ENCODE data around the gene EIPR1.
A peak's percentile ranks its signal among the peaks of the same experiment; 100 is the strongest.

Gene EIPR1

DNA sequence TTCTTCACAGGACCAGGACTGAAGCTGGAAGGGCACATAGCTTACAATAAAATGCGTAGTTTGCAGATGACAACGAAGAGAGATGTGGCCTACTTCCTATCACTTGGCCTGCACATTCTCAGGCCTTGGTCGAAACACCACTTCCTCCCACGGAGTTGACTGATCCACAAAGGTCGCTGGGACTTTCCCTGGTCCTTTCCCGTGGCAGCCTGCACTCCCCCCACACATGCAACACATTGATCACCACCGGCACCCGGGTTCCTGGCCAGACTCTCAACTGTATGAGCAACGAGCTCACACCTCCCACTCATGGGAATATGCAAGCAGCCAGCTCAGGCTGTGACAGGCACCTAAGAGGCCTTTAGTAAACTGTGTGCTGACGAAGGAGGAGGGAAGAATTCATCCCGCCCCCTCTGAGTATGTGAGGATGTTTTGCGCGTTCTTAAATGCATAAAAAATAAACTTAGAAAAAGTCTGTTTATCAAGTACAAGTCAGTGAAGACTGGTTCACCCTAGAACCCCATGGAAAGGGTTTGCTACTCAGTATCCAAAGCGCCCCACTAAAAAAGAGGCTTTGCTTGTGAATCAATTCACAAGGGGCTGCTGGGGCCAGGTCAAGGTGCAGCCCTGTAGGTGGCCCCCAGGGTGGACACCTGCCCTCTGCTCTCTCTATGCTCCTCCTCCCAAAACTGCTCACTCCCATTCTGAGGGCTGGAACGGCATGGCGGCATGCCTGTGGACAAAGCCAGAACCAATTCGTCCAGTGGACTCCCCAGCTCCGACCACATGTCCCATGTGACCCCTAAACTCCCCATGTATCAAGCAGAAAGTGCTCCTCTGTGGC, 154.3 kb downstream of the EIPR1 start:
- DNase-seq (ENCODE audit: extremely low read depth in 1 of 2, low read depth in 1 of 2): peak; percentile 21 to 24

DNA sequence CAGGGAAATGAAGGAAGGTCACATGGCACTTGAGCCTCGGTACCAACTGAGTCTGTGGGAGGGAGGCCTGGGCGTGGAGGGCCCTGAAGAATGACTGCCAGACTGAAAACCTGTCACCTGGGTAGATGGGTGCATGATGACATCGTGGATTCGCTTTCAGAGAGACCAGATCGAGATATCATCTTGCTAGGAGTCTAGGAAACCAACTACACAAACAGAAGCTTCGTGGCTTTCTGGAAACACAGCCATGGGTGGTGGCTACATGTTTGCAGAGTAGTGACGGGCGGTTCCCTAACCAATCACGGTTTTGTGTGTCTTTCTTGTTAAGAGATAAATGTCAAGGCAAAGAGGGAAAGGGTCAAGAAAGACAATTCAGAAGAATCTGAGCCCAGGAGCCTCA, 155.0 kb downstream of the EIPR1 start:
- DNase-seq (ENCODE audit: extremely low read depth in 1 of 2, low read depth in 1 of 2): no peak

DNA sequence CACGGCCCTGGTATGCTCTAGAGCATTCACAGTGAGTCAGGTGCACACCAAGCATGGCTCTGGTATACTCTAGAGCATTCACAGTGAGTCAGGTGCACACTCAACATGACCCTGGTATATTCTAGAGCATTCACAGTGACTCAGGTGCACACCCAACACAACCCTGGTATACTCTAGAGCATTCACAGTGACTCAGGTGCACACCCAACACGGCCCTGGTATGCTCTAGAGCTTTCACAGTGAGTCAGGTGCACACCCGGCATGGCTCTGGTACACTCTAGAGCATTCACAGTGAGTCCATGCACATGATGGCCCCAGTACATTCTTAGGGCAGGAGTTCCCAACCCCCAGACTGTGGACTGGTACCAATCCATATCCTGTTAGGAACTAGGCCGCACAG, 158.1 kb downstream of the EIPR1 start:
- no peak for DNase-seq (ENCODE audit: extremely low read depth in 1 of 2, low read depth in 1 of 2)

DNA sequence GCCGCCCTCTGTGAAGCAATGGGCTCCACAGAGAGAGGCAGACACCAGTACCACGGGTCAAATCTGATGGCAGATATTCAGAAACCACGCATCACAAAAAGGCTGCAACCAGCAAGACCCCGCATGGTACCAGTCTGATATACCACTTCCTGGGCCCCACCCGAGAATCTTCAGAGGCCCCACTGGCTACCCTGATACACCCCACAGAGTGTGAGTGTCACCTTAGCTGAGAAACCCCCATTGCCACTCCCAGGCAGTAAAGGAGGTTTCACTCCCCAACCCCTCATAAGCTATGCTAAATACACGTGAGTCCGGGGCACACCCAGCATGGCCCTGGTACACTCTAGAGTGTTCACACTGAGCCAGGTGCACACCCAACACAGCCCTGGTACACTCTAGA, 160.0 kb downstream of the EIPR1 start:
- no peak for DNase-seq (ENCODE audit: extremely low read depth in 1 of 2, low read depth in 1 of 2)

DNA sequence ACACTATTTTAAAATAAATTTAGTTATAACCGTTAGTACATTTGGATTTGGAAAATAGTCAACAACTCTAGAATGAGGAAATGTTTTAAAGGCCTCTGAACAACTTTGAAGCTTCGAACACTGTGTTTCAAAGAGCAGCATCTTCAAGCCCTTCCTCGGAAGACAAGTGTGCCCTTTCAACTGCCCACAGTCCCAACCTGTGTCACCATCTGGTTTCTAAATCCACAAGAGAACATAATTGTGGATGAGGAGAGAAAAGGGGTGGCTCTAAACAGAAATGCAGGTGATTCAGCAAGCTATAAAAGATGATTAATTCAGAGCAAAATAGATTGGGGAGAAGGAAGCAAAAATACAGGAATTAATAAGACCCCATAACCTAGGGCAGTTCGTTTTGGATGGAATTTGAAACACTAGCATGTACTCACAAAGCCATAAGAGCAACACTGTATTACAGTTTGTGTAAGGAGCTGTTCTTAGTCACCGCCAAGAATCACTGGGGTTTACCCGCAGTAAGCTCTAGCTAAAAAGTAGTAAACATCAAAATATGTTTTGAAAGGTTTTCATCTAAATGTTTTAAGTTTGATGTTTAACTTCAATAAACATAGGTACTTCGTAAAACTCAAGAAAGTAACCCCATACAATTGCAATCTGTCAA, 160.7 kb downstream of the EIPR1 start:
- DNase-seq (ENCODE audit: extremely low read depth in 1 of 2, low read depth in 1 of 2): no peak

DNA sequence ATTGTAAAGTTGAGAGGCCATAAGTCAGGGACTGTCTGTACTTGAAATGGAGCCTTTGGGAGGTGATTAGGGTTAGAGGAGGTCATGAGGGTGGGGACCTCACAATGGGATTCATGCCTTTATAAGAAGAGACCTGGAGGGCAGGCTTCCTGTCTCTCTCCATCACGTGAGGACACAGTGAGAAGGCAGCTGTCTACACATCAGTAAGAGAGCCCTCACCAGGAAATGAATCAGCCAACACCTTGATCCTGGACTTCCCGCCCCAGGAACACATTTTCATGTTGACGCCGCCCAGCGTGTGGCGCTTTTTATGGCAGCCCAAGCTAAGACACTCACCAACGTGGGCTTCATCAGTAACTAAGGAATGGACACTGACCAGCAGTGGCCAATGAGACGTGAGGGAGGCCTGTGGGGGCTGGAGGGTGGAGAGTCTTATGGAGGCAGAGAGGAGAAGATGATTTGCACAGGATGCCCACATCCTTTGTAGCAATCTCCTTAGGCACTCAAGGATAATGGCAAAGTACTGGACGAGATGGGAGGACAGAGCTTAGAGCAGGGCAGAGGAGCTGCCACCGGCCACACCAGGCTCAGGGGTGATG, 162.7 kb downstream of the EIPR1 start:
- DNase-seq (ENCODE audit: extremely low read depth in 1 of 2, low read depth in 1 of 2): no peak

DNA sequence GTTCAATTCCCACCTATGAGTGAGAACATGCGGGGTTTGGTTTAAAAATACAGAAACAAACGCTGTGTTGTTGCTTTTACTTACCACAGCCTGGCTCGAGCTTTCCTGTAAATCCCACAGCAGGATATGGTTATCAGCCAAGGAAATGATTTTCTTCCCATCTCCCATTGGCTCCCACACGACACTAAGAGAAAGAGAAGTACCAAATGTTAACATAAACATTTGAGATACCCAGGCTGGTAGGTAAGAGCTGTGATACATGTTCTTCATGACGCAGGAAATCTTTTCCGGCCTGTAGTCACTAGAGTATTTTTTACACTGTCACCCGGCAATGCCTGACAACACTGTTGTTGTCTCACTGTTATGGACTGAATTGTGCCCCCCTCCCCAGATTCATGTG, 163.6 kb downstream of the EIPR1 start:
- no peak for DNase-seq (ENCODE audit: extremely low read depth in 1 of 2, low read depth in 1 of 2)

DNA sequence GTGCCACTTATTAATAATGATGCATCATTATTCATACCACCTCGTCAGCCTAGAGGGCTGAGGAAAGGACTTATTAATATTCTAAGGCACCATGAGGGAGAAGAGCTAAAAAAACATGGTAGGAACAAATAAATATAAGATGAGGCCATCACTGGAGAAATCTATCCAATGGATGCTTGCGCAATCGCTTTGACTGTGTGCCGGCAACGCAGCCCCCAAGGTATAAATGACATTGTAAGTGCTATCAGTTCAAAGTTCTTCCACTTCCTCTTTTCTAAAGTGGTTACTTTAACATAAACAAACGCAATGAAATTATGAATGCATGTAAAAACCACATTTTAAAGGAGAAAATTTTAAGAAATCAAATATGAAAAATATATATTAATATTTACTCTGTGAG, 164.6 kb downstream of the EIPR1 start:
- no peak for DNase-seq (ENCODE audit: extremely low read depth in 1 of 2, low read depth in 1 of 2)

DNA sequence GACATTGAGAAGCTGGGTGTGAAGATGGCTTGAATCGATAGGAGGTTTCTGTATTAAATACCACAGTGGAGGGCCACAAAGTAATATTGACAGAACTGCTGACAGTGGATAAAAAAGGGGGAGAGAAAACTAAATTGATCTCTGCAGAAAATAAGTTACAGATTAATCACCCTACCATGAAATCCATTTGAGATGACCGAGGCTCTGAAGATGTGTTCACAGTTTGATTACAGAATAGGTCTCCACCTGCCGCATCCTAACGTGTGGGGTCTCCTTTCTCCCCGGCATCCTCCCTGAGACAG, 165.6 kb downstream of the EIPR1 start:
- no peak for DNase-seq (ENCODE audit: extremely low read depth in 1 of 2, low read depth in 1 of 2)

DNA sequence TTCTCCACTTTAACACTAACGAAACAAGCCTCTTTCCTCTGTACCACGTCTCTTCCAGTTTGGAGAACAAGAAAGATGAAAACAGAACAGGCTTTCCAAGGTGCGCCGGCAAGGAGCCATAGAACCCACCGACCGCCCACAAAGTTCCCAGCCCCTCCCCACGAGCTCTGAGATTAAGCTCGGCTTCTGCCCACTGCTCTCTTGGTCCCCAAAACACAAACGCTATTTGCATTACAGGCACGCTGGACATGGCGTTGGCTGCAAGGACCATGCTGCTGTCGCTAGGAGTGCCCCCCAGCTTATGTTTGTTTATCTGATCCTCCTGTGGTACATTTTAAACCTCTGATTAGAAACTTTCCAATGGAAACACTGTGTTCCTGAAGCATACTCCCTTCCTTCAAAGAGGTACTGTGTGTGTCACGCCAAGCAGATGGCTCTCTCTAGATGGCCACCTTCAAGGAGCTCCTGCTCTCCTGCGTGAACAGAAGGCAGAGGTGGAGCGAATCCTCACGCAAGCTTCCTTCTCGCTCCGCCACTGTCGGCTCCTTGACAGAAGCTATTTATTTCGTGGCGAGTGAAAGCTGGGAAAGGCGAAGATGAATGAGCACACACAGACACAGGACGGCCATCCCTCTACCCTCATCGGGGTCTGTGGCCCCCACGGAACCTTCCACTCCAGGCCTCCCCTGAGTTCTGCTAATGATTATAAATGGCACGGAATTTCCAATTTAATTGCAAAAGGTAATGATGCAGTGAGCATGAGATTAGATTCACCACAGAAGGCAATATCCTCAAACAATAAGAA, 166.2 kb downstream of the EIPR1 start:
- DNase-seq (ENCODE audit: extremely low read depth in 1 of 2, low read depth in 1 of 2): no peak

DNA sequence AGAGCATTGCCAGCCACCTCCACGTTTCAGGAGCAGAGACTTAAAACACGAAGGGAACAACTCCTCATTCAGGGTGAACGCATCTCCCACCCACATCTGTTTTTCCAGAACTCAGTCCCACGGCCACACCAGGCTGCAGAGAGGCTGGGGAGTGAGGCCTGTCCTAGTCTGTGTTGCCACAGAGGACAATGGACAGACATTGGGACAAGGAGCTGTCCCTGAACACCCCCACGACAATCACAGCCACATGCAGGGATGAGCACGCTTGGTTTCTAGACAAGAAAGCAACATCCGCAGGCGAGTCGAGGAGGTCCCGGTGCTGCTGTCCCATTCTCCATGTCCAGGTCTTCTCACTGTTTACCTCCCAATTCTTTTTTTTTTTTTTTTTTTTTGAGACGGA, 167.4 kb downstream of the EIPR1 start:
- DNase-seq (ENCODE audit: extremely low read depth in 1 of 2, low read depth in 1 of 2): no peak

DNA sequence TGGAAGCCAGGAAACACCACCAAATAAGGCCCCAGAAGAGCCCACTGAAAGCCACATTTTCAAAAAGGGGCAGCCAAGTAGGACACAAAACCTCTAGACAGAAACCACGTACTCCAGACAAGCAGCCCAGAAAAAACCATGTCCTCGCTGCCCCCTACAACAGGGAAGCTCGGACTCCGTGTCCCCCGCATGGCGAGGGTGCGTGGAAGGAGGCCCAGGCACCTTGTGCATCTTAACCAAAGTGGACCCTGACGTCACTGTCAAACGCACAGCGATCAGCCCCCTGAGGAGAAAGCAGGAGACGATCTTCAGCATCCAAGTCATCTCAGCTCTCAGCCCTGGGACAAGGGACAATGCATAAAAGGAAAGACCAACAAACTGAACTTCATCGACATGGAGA, 168.4 kb downstream of the EIPR1 start:
- no peak for DNase-seq (ENCODE audit: extremely low read depth in 1 of 2, low read depth in 1 of 2)

DNA sequence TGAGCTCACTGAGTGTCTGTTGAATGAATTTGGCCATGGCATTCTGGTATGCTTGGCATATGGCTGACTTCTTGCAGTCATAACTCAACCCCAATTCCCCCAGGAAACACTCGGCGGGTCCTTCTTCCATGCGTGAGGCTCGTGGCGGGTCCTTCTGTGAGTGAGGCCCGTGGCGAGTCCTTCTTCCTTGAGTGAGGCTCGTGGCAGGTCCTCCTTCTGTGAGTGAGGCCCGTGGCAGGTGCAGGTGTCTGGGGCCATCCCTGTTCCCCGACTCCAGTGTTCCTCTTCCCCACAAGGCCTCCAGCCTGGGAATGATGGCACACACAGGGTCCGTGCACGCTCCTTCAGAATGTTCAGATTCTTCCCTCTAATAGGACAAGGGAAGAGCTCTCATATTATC, 169.0 kb downstream of the EIPR1 start:
- DNase-seq (ENCODE audit: extremely low read depth in 1 of 2, low read depth in 1 of 2): no peak

DNA sequence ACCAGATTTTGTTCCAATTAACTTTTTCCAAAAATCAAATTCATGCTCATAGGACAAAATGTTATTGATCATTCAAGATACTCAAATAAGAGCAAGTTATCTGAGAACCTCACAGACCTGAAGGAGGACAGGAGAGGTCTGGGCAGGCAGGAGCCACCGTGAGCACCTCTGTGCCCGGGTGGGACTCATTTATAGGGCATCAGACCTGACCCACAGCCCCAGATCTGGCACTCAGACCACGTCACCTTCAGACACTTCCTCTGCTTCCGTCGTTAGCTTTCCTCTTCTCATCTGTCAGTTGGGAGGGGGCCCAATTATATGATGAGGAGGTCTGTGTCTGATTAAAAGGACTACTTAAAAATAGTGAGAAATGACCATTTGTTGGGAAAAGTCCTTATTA, 169.4 kb downstream of the EIPR1 start:
- DNase-seq (ENCODE audit: extremely low read depth in 1 of 2, low read depth in 1 of 2): no peak

DNA sequence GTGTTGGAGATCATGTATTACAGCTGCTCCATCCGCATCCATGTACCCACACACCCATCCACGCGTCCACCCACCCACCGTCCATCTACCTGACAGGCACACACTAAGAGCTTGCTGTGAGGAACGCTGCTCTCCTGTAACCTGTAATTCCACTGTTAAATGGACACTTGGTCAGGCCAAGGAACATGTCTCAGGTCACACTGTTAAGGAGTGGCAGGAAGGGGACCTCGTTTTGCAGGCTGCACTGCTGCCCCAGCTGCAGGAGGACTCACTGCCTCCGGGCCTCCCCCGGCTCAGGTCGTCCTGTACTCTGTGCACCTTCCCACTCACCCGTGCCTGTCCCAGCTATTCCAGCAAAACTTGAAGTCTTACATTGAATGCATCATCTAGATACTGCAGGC, 170.5 kb downstream of the EIPR1 start:
- DNase-seq (ENCODE audit: extremely low read depth in 1 of 2, low read depth in 1 of 2): no peak

DNA sequence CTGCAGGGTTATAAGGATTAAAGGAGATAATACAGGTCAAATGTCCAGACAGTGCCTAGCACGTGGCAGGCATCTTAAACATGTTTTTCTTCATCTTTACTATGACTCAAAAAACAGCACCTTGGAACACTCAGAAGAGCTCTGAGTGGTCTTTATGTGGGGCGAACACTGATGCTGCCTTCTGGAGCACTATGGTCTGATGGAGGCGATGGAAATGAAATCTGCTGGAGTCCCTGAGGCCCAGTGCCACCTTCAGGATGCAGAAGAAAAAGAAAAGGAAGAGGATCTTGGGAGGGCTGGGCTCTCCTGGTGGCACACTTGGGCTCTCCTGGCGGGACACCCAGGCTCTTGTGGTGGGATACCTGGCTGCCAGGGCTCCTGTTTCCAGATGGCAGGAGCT, 171.8 kb downstream of the EIPR1 start:
- DNase-seq (ENCODE audit: extremely low read depth in 1 of 2, low read depth in 1 of 2): no peak

DNA sequence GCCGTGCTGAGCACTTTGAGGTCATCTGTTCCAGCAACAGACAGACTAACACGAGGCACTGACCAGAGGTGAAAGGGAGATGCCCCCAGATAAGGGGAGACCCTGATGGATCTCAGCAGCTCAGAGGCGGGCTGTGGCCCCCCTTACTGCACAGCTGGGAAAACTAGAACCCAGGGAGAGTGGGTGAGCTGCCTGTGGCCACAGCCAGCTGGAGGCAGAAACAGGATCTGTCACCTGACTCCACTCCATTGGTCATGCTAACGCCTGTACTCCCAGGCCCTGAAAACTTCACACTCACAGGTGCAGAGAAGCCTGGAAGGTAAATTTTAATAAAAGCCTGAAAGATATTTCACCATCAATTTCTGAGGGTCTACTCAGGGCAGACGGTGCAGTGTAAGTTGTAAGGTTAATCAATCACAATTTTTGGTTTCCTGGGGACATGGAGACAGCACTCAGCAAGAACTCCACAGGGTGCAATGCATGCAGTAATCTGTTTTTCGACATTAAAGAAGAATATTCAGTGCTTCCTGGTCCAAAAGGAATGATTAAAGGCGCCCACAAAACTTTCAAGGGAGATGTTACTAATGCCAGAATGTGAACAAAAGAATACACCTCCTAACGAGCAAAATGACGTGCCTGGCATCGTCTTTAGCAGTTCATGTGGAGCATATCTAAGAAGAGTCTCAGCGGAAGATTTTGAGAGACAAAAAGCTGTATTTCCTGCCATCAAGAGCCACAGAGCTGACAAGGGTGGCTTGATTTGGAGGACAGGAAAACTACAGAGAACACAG, 173.4 kb downstream of the EIPR1 start:
- DNase-seq (ENCODE audit: extremely low read depth in 1 of 2, low read depth in 1 of 2): no peak

DNA sequence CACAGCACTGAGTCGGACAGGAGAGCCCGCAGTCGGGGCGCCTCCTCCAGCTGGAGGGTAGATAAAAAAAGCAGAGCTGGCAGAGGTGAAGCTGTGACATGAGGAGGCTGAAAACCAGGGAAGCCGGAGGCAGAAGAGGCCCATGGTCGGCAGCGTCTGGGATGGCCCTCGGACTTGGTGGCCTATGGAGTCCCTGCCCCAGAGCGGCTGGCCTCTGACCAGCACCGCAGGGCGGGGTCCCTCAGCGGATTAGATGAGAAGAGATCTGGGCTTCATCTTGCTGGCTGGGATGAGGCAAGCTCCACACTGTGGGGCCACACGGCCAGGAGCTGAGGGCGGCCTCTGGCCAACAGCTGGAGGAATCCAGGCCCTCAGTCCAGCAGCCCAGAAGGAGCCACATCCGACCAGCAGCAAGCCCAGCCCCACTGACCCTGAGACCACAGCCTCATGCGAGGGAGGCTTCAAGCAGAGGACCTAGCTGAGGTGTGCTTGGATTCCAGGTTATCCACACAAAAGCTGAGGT, 174.1 kb downstream of the EIPR1 start:
- no peak for DNase-seq (ENCODE audit: extremely low read depth in 1 of 2, low read depth in 1 of 2)

DNA sequence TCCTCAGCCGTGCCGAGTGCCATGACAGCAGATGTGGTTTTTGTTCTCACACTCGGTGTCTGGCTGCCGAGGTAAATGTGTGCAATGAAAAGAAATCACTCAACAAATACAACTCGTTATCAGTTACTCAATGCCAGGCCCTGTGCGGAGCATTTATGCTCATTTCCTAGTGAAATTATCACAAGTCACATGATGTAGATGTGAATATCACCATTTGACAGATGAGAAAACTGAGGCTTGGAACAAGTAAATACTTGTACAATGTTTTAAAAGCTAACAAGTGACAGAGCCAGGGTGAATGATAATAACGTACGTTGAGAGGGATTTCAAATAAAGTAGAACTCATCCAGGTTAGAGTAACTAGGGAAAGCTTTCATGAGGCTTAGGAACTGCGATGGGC, 174.7 kb downstream of the EIPR1 start:
- no peak for DNase-seq (ENCODE audit: extremely low read depth in 1 of 2, low read depth in 1 of 2)

DNA sequence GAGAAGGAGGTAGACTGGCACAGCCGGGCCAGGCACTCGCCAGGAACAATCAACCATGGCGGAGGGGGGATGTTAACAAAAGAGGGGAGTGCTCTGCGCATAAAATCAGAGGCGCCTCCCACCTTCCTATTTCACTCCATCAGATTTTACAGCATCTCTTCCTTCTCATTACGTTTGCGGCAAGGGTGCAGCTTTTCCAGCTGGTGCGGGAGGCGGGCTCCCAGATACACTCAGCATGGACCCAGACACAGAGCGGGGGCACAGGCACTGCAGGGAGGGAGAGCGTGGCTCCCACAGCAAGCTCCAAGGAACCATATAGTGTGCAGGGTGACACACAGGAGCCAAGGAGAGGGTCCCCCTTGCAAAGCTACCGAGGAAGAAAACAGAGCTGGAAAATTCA, 176.3 kb downstream of the EIPR1 start:
- no peak for DNase-seq (ENCODE audit: extremely low read depth in 1 of 2, low read depth in 1 of 2)
